GM21529 (cell line): ENCODE results near the gene RILPL1.
"Not testable (repeated sequence)": the region's sequence is repeated elsewhere in the genome, so short reads cannot be mapped to it uniquely, and the experiment has no call there.

Experiments used
- ATAC-seq: cut with Tn5 transposase; IDR thresholded peaks from one replicate; pipeline ENCODE4 v1.9.1; 2021; ENCODE audit not compliant: unreplicated experiment

The RILPL1 gene

DNA sequence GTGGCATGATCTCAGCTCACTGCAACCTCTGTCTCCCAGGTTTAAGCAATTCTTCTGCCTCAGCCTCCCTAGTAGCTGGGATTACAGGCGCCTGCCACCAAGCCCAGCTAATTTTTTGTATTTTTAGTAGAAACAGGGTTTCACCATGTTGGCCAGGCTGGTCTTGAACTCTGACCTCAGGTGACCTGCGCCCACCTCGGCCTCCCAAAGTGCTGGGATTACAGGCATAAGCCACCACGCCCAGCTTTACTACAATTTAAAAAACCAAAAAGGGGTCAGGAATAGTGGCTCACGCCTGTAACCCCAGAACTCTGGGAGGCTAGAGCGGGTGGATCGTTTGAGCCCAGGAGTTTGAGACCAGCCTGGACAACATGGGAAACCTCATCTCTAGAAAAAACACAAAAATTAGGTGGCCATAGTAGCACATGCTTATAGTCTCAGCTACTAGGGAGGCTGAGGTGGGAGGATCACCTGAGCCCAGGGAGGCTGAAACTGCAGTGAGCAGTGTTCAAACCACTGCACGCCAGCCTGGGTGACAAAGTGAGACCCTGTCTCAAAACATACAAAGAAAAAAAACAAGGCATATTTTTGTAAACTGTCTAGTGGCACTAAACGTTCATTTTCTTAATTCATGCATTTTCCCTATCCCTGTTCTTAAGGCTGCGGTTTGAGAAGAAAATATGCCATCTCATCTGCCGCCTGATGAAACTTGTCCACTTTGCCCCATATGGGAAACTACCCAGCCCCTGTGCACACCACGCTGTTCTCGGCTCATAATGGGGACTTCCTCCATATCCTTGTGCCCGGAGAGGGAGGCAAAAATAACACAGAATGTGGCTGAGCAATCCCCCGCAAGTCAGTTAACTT lies 101.3 kb downstream of the RILPL1 start:
- not testable (repeated sequence) for ATAC-seq

DNA sequence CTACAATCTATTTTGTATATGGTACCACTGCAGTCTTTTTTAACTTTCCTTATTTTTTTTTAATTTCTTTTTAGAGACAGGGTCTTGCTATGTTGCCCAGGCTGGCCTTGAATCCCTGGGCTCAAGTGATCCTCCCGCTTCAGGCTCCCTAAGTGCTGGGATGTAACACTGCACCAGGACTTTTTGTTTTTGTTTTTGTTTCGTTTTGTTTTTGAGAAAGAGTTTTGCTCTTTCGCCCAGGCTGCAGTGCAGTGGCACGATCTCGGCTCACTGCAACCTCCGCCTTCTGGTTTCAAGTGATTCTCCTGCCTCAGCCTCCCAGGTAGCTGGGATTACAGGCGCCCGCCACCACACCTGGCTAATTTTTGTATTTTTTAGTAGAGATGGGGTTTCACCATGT lies 104.4 kb downstream of the RILPL1 start:
- not testable (repeated sequence) for ATAC-seq

DNA sequence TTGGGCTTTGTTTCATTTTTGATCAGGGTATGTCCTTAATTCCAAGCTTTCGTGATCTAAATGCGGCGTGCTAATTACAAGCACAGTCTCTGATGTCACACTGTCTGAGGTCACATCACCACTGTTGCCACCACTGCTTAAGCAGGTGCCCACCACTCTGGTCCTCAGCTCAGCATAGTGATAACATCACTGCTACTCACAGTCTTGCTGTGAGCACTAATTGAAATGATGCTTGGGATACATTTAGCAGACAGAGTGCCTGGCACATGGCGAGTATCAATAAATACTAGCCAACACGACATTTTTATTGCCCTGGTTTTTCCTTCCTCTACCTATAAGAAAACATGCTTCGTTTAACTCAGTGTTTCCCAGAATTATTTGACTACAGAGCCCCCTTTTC lies 104.9 kb downstream of the RILPL1 start:
- no peak for ATAC-seq

DNA sequence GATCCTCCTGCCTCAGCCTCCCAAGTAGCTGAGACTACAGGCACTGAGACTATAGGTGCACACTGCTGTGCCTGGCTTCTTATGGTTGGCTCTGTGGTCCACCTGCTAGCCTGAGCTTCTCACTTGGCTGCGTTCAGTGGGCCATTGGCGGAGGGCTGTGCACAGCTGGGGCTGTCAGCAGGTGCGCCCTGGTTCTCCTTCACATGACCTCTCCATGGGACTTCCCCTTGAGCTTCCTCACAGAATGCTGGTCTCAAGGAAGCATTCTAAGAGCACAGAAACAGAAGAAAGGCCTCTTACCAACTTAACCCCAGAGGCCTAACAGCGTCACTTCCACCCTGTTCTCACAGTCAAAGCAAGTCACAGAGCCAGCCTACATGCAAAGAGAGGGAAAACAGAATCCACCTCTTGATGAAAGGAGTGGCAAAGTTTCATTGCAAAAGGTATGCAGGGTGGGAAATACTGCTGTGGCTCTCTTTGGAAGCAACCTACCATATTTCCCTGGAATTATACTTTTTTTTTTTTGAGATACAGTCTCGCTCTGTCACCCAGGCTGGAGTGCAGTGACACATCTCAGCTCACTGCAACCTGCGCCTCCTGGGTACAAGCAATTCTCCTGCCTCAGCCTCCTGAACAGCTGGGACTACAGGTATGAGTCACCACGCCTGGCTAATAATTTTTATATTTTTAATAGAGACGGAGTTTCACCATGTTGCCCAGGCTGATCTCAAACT lies 106.3 kb downstream of the RILPL1 start:
- ATAC-seq = peak; percentile 92

DNA sequence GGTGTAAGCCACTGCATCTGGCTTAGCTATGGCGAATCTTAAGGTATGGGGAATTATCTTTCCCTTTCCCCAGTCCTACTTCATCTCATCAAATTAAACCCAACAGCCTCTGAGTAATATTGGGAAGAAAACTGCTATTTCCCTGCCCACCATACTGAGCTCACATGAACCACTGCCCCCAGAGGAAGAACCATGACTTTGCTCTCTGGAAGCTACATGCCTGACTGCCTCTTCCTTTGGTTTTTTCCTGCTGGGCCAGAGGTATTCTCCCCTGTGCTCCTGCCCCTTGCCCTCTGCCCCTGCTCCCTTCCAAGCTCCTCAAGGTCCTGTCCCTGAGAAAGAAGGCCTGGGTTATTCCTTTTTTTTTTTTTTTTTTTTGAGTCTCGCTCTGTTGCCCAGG lies 112.2 kb downstream of the RILPL1 start:
- ATAC-seq = no peak
